HCT116 (cell line): Measurements from ENCODE around the gene TMEM168. TPM values are rescaled to one million over a fixed set of nuclear protein-coding genes. Genes with fewer than 3 reads are reported as not detected.

Source experiments
- ATAC-seq: fragments of 200-7000 bp; cut with Tn5 transposase; 2 replicates; pipeline ENCODE4 v1.9.1; 2020; ENCODE audit warnings: mild to moderate bottlenecking, moderate library complexity
- BruUV-seq: library from RNA; stranded (reverse); fragments of 400-500 nt; replicated peaks from 2 replicates; lab custom pipeline; 2021; lab: Mats Ljungman, UMichigan
- CTCF ChIA-PET: fragments of 300-600 bp; sonication (Branson Sonifier 250); formaldehyde crosslinking; loops from one replicate; lab custom pipeline; 2021; ENCODE audit warnings: antibody characterized with exemption; lab: Charles Lee
- POLR2A ChIA-PET: fragments of 300-600, 350-600 bp; sonication (Branson Sonifier 250); formaldehyde crosslinking; loops from one replicate; lab custom pipeline; 2021; ENCODE audit warnings: antibody characterized with exemption; lab: Charles Lee
- RAD21 ChIA-PET, 2 experiments: fragments of 300-600 bp; sonication (Branson Sonifier 250); formaldehyde crosslinking; loops; one replicate each; lab custom pipeline; 2023; ENCODE audit warnings: low total read pairs in 2 of 2; ENCODE audit not compliant: uncharacterized antibody in 2 of 2, unreplicated experiment in 2 of 2, low non-redundant PET in 1 of 2; lab: Charles Lee
- DNase-seq: peaks from one replicate; pipeline ENCODE4 v3.0.0-alpha.2; 2010; ENCODE audit warnings: low read depth, low spot score
- H2AFZ ChIP-seq: fragments of 200-600 bp; shearing (Covaris generic), sonication (generic); 2 replicates; pipeline ENCODE4 v1.6.1; 2017; ENCODE audit warnings: low read depth, mixed run types, mixed read lengths, antibody characterized with exemption, low read length; ENCODE audit not compliant: poor library complexity, severe bottlenecking
- H3K27ac ChIP-seq: 2 replicates; pipeline ENCODE4 v1.5.1; 2012; ENCODE audit warnings: low read depth, low read length
- H3K27me3 ChIP-seq: fragments of 200-600 bp; sonication (generic); 2 replicates; pipeline ENCODE4 v1.6.1; 2016; ENCODE audit warnings: mixed run types, low read length, mixed read lengths; ENCODE audit not compliant: insufficient read depth
- H3K36me3 ChIP-seq, 2 experiments: fragments of 200-500 bp in 1 of 2; fragments of 200-600 bp in 1 of 2; sonication (Bioruptor generic) in 1 of 2; sonication (generic) in 1 of 2; 2 replicates each; pipeline versions ENCODE4 v1.5.1 to v1.6.1; 2014 to 2016; ENCODE audit warnings: low read length in 2 of 2, inconsistent platforms in 1 of 2, mixed read lengths in 1 of 2, mixed run types in 1 of 2; ENCODE audit not compliant: insufficient read depth in 2 of 2, control insufficient read depth in 1 of 2
- H3K4me1 ChIP-seq, 2 experiments: fragments of 200-600 bp in 1 of 2; sonication (generic) in 1 of 2; 2 replicates each; pipeline versions ENCODE4 v1.5.1 to v1.6.1; 2012 to 2017; ENCODE audit warnings: low read length in 2 of 2, inconsistent platforms in 1 of 2, mild to moderate bottlenecking in 1 of 2, mixed read lengths in 1 of 2, mixed run types in 1 of 2, moderate library complexity in 1 of 2; ENCODE audit not compliant: insufficient read depth in 2 of 2, control insufficient read depth in 1 of 2
- H3K4me2 ChIP-seq: fragments of 200-600 bp; sonication (generic); 2 replicates; pipeline ENCODE4 v1.6.1; 2017; ENCODE audit warnings: mixed run types, low read length, mixed read lengths
- H3K4me3 ChIP-seq, 2 experiments: fragments of 200-600 bp in 1 of 2; sonication (generic) in 1 of 2; replicated peaks in 1 of 2; 2 replicates each; pipeline ENCODE4 v1.5.1; 2011 to 2016; ENCODE audit warnings: low read length in 2 of 2, control low read depth in 1 of 2, low read depth in 1 of 2, mild to moderate bottlenecking in 1 of 2, mixed read lengths in 1 of 2, mixed run types in 1 of 2
- H3K79me2 ChIP-seq: fragments of 200-600 bp; sonication (generic); 2 replicates; pipeline ENCODE4 v1.6.1; 2017; ENCODE audit warnings: mild to moderate bottlenecking, mixed run types, low read length, moderate library complexity, mixed read lengths; ENCODE audit not compliant: insufficient read depth
- H3K9ac ChIP-seq: fragments of 200-600 bp; sonication (generic); 2 replicates; pipeline ENCODE4 v1.6.1; 2016; ENCODE audit warnings: low read length, mixed read lengths
- H3K9me2 ChIP-seq: fragments of 200-600 bp; sonication (generic), shearing (Covaris generic); 2 replicates; pipeline ENCODE4 v1.6.1; 2017; ENCODE audit warnings: mixed run types, mild to moderate bottlenecking, moderate library complexity; ENCODE audit not compliant: insufficient read depth
- H3K9me3 ChIP-seq, 2 experiments: fragments of 200-500 bp in 1 of 2; fragments of 200-600 bp in 1 of 2; sonication (Bioruptor generic) in 1 of 2; sonication (generic) in 1 of 2; 2 replicates each; pipeline ENCODE4 v1.6.1; 2014 to 2017; ENCODE audit warnings: low read length in 2 of 2, mixed read lengths in 2 of 2, inconsistent platforms in 1 of 2, low read depth in 1 of 2, mild to moderate bottlenecking in 1 of 2, mixed run types in 1 of 2, moderate library complexity in 1 of 2; ENCODE audit not compliant: control insufficient read depth in 1 of 2, insufficient read depth in 1 of 2
- H4K20me1 ChIP-seq: fragments of 200-600 bp; sonication (generic), shearing (Covaris generic); 2 replicates; pipeline ENCODE4 v1.6.1; 2017; ENCODE audit warnings: mixed run types, mild to moderate bottlenecking, moderate library complexity; ENCODE audit not compliant: insufficient read depth
- CBX3 ChIP-seq: IDR thresholded peaks from 2 replicates; pipeline ENCODE4 v1.6.1; 2012; ENCODE audit warnings: low read depth
- CEBPB ChIP-seq: IDR thresholded peaks from 2 replicates; pipeline ENCODE4 v1.6.1; 2012; ENCODE audit warnings: low read depth
- CTCF ChIP-seq, 3 experiments: fragments of 200-600 bp in 1 of 3; sonication (generic) in 1 of 3; IDR thresholded peaks in 2 of 3; conservative IDR thresholded peaks in 1 of 3; 2 replicates each; pipeline ENCODE4 v1.5.1; 2012 to 2017; ENCODE audit warnings: low read depth in 2 of 3, low read length in 2 of 3, antibody characterized with exemption in 1 of 3, borderline replicate concordance in 1 of 3, control low read depth in 1 of 3, mild to moderate bottlenecking in 1 of 3, mixed read lengths in 1 of 3, mixed run types in 1 of 3, moderate library complexity in 1 of 3; ENCODE audit not compliant: insufficient read depth in 1 of 3
- EGR1 ChIP-seq: IDR thresholded peaks from 2 replicates; pipeline ENCODE4 v1.6.1; 2012; ENCODE audit warnings: low read depth
- ELF1 ChIP-seq: IDR thresholded peaks from 2 replicates; pipeline ENCODE4 v1.6.1; 2012; ENCODE audit warnings: low read depth, borderline replicate concordance
- EZH2 ChIP-seq: fragments of 200-600 bp; sonication (generic); IDR thresholded peaks from 2 replicates; pipeline ENCODE4 v1.6.1; 2017; ENCODE audit warnings: antibody characterized with exemption, mixed run types
- EZH2phosphoT487 ChIP-seq: fragments of 200-600 bp; IDR thresholded peaks from 2 replicates; pipeline ENCODE4 v1.6.1; 2018; ENCODE audit warnings: antibody characterized with exemption, borderline replicate concordance
- FOSL1 ChIP-seq: IDR thresholded peaks from 2 replicates; pipeline ENCODE4 v1.6.1; 2012; ENCODE audit warnings: low read depth
- JUND ChIP-seq: IDR thresholded peaks from 2 replicates; pipeline ENCODE4 v1.6.1; 2012
- POLR2A ChIP-seq: IDR thresholded peaks from 2 replicates; pipeline ENCODE4 v1.7.0; 2011; ENCODE audit warnings: borderline replicate concordance; ENCODE audit not compliant: insufficient read depth, insufficient read length; ENCODE audit errors: extremely low read depth
- POLR2AphosphoS5 ChIP-seq: IDR thresholded peaks from 2 replicates; pipeline ENCODE4 v1.6.1; 2011; ENCODE audit warnings: mild to moderate bottlenecking, low read depth, low read length, moderate library complexity
- RAD21 ChIP-seq: IDR thresholded peaks from 2 replicates; pipeline ENCODE4 v1.6.1; 2012; ENCODE audit warnings: low read depth, mild to moderate bottlenecking
- REST ChIP-seq: IDR thresholded peaks from 2 replicates; pipeline ENCODE4 v1.6.1; 2012; ENCODE audit warnings: low read depth
- SIN3A ChIP-seq: IDR thresholded peaks from 2 replicates; pipeline ENCODE4 v1.6.1; 2012; ENCODE audit warnings: low read depth
- SP1 ChIP-seq: IDR thresholded peaks from 2 replicates; pipeline ENCODE4 v1.6.1; 2012; ENCODE audit warnings: low read depth
- TCF7L2 ChIP-seq: IDR thresholded peaks from 2 replicates; pipeline ENCODE4 v1.7.0; 2011; ENCODE audit warnings: borderline replicate concordance, inconsistent platforms; ENCODE audit not compliant: insufficient read depth, insufficient read length; ENCODE audit errors: extremely low read depth
- YY1 ChIP-seq: IDR thresholded peaks from 2 replicates; pipeline ENCODE4 v1.6.1; 2011; ENCODE audit warnings: low read length, low read depth, moderate library complexity, mild to moderate bottlenecking; ENCODE audit not compliant: insufficient replicate concordance; ENCODE audit errors: extremely low read depth
- ZNF274 ChIP-seq: fragments of 200-500 bp; sonication (Bioruptor generic); IDR thresholded peaks from 2 replicates; pipeline ENCODE4 v1.6.1; 2014; ENCODE audit warnings: mild to moderate bottlenecking, low read depth, low read length, inconsistent platforms
- intact Hi-C: fragments of 100-400 bp; cut with micrococcal nuclease; formaldehyde crosslinking; loops from 2 replicates; pipeline ENCODE4 v1.10.0; 2022
- total RNA-seq: library from RNA; stranded (reverse); gene quantifications from one replicate; pipeline ENCODE4 v1.2.1, GENCODE V29; 2021; ENCODE audit not compliant: unreplicated experiment

Gene TMEM168
- total RNA-seq, 1 experiment from 2014 or later = 16.5 TPM

- no peak for TF ChIP-seq REST
- no peak for TF ChIP-seq FOSL1
- TF ChIP-seq CTCF (IDR thresholded peaks at IDR 0.05 in 2 of 3, conservative IDR thresholded peaks at IDR 0.05 in 1 of 3; ENCODE audit: borderline replicate concordance in 1 of 3, insufficient read depth in 1 of 3, low read depth in 2 of 3, low read length in 2 of 3) = no peak
- no peak for TF ChIP-seq EGR1
- TF ChIP-seq POLR2A = no peak
- no peak for TF ChIP-seq CBX3
- no peak for TF ChIP-seq TCF7L2
These were observed 41.8 kb downstream of the TMEM168 start (continued) for GRCh38 chr7:112748381-112748780.

GRCh38 chr7:112745635-112746034 lies 44.6 kb downstream of the TMEM168 start:
- H3K4me3 ChIP-seq = no peak overlapping the region
- RAD21 ChIA-PET = no interaction called here
- no peak overlapping the region for H2AFZ ChIP-seq
- CTCF ChIA-PET = interaction anchor here (0.6 kb wide), 1 partner anchor 247 kb away, joined by 8 read pairs; no protein-coding TSS in a partner anchor
- H3K27me3 ChIP-seq = no peaks in the 10 kb centered on the region
- no peak overlapping the region for H3K27ac ChIP-seq
- DNase-seq (no peak), ATAC-seq (no peak)
- H3K9ac ChIP-seq = no peak overlapping the region
- no peak overlapping the region for H3K4me2 ChIP-seq
- intact Hi-C loops = no loop called here
- H3K9me2 ChIP-seq = no peaks in the 10 kb centered on the region
- H3K4me1 ChIP-seq = no peaks in the 10 kb centered on the region
- no peaks in the 10 kb centered on the region for H4K20me1 ChIP-seq
- no peaks in the 10 kb centered on the region for H3K79me2 ChIP-seq
- no TSS peak for BruUV-seq
- H3K9me3 ChIP-seq = no peaks in the 10 kb centered on the region
- no peaks in the 10 kb centered on the region for H3K36me3 ChIP-seq
- POLR2A ChIA-PET = no interaction called here
- no peak for TF ChIP-seq ZNF274
- TF ChIP-seq SP1 = no peak
- TF ChIP-seq RAD21 = no peak
- no peak for TF ChIP-seq CEBPB
- TF ChIP-seq EGR1 = no peak
- TF ChIP-seq EZH2 = no peak
- no peak for TF ChIP-seq FOSL1
- TF ChIP-seq CBX3 = no peak
- no peak for TF ChIP-seq ELF1
- no peak for TF ChIP-seq SIN3A
- no peak for TF ChIP-seq YY1
- no peak for TF ChIP-seq EZH2phosphoT487
- no peak for TF ChIP-seq JUND
- no peak for TF ChIP-seq REST
- no peak for TF ChIP-seq POLR2AphosphoS5
